Measurements from ENCODE around the gene C5. TPM values are rescaled to one million over a fixed set of nuclear protein-coding genes. Genes with fewer than 3 reads are reported as not detected.

The C5 gene
- total RNA-seq, 1 donor from 2014 or later: 1.0 TPM

- Mint-ChIP-seq H3K4me1 (ENCODE audit: low read depth, unreplicated experiment) (peaks cover 16% of the 10 kb centered on the region), H3K4me3 (ENCODE audit: unreplicated experiment) (no peak overlapping the region), H3K27me3 (ENCODE audit: unreplicated experiment) (no peaks in the 10 kb centered on the region), H3K27ac (ENCODE audit: unreplicated experiment) (no peak overlapping the region), H3K36me3 (ENCODE audit: unreplicated experiment) (no peaks in the 10 kb centered on the region), H3K9me3 (ENCODE audit: unreplicated experiment) (peaks cover 1% of the 10 kb centered on the region)
- no peak for DNase-seq
- TF ChIP-seq, protein P1, sequence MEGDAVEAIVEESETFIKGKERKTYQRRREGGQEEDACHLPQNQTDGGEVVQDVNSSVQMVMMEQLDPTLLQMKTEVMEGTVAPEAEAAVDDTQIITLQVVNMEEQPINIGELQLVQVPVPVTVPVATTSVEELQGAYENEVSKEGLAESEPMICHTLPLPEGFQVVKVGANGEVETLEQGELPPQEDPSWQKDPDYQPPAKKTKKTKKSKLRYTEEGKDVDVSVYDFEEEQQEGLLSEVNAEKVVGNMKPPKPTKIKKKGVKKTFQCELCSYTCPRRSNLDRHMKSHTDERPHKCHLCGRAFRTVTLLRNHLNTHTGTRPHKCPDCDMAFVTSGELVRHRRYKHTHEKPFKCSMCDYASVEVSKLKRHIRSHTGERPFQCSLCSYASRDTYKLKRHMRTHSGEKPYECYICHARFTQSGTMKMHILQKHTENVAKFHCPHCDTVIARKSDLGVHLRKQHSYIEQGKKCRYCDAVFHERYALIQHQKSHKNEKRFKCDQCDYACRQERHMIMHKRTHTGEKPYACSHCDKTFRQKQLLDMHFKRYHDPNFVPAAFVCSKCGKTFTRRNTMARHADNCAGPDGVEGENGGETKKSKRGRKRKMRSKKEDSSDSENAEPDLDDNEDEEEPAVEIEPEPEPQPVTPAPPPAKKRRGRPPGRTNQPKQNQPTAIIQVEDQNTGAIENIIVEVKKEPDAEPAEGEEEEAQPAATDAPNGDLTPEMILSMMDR (IDR thresholded peaks at IDR 0.05; ENCODE audit: partially characterized antibody, unreplicated experiment): no peak
Observed at GRCh38 chr9:120917929-120918762, 131.9 kb downstream of the C5 start.

GRCh38 chr9:120916991-120917880 lies 132.8 kb downstream of the C5 start:
- no peak for DNase-seq
- Mint-ChIP-seq H3K4me1 (ENCODE audit: low read depth, unreplicated experiment) (peaks cover 16% of the 10 kb centered on the region), H3K4me3 (ENCODE audit: unreplicated experiment) (no peak overlapping the region), H3K36me3 (ENCODE audit: unreplicated experiment) (no peaks in the 10 kb centered on the region), H3K9me3 (ENCODE audit: unreplicated experiment) (peaks cover 1% of the 10 kb centered on the region), H3K27ac (ENCODE audit: unreplicated experiment) (no peak overlapping the region), H3K27me3 (ENCODE audit: unreplicated experiment) (no peaks in the 10 kb centered on the region)
- TF ChIP-seq, protein P1 (IDR thresholded peaks at IDR 0.05; ENCODE audit: partially characterized antibody, unreplicated experiment): no peak

DNA sequence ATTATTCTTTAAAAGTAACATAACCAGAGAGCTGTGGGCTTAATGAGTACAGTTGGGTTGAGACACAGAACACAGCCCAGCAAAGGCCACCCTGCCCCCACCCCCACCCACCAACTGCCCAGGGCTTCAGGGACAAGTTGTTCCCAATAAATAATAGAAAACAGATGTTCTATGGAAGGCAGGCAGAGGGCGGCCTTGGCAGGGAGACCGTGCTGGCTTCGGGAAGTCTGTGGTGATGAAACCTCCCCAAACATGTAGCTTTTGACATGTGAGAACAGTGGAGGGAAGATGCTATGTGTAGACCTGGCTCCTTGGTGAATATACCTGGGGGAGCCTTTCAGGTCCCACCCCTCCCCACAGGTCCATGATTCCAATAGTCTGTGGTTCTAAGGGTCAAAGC lies 133.5 kb downstream of the C5 start:
- peaks cover 1% of the 10 kb centered on the region for H3K9me3 Mint-ChIP-seq (ENCODE audit: unreplicated experiment)
- TF ChIP-seq, protein P1 (IDR thresholded peaks at IDR 0.05; ENCODE audit: partially characterized antibody, unreplicated experiment): no peak
- peaks cover 10% of the 10 kb centered on the region for H3K4me1 Mint-ChIP-seq (ENCODE audit: low read depth, unreplicated experiment)
- no peaks in the 10 kb centered on the region for H3K36me3 Mint-ChIP-seq (ENCODE audit: unreplicated experiment)
- DNase-seq: no peak
- no peaks in the 10 kb centered on the region for H3K27me3 Mint-ChIP-seq (ENCODE audit: unreplicated experiment)
- no peak overlapping the region for H3K4me3 Mint-ChIP-seq (ENCODE audit: unreplicated experiment)
- no peak overlapping the region for H3K27ac Mint-ChIP-seq (ENCODE audit: unreplicated experiment)

DNA sequence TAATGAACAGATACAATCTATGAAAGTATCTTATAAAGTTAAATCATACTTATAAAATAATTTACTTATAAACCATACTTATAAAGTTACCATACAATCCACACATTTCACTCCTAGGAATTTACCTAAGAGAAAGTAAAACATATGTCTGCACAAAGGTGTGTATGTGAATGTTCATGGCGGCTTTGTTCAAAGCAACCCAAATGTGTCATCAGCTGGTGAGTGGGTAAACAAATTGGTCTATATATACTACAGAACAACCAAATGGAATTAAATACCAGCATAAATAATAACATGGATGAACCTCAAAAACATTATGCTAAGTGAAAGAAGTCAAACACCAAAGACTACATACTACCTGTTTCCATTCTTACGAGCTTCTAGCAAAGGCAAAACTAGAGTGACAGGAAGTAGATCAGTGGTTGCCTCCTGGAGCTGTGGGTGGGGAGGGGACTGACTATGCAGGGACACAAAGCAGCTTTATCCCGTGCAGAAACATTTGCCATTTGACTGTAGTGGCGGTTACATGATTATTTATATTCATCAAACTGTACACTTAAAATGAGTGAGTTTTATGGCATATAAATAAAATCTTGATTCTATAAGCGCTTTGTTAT lies 134.1 kb downstream of the C5 start:
- Mint-ChIP-seq H3K4me3 (ENCODE audit: unreplicated experiment) (no peak overlapping the region), H3K9me3 (ENCODE audit: unreplicated experiment) (peaks cover 1% of the 10 kb centered on the region), H3K27me3 (ENCODE audit: unreplicated experiment) (no peaks in the 10 kb centered on the region), H3K36me3 (ENCODE audit: unreplicated experiment) (no peaks in the 10 kb centered on the region), H3K27ac (ENCODE audit: unreplicated experiment) (no peak overlapping the region), H3K4me1 (ENCODE audit: low read depth, unreplicated experiment) (peaks cover 9% of the 10 kb centered on the region)
- TF ChIP-seq, protein P1 (IDR thresholded peaks at IDR 0.05; ENCODE audit: partially characterized antibody, unreplicated experiment): no peak
- DNase-seq: no peak

All from glutamatergic neuron (in vitro differentiated cells).